GM18858 (cell line): Measurements from ENCODE around the gene YAP1.

Experiments used
- ATAC-seq: cut with Tn5 transposase; IDR thresholded peaks from one replicate; pipeline ENCODE4 v1.9.1; 2021; ENCODE audit not compliant: unreplicated experiment

Gene YAP1

GRCh38 chr11:102116453-102117205 is 6.4 kb downstream of the YAP1 start:
- no peak for ATAC-seq

GRCh38 chr11:102117472-102118113 is 7.3 kb downstream of the YAP1 start:
- no peak for ATAC-seq

GRCh38 chr11:102118937-102119336 is 8.7 kb downstream of the YAP1 start:
- no peak for ATAC-seq

- ATAC-seq: no peak
These were observed 9.8 kb downstream of the YAP1 start for GRCh38 chr11:102119997-102120396.

- ATAC-seq: no peak
These were observed 10.3 kb downstream of the YAP1 start for GRCh38 chr11:102120437-102120973.

GRCh38 chr11:102121329-102121728 is 11.1 kb downstream of the YAP1 start:
- no peak for ATAC-seq

- no peak for ATAC-seq
These were observed 24.4 kb downstream of the YAP1 start for GRCh38 chr11:102134597-102134996.

- ATAC-seq: no peak
These were observed 25.0 kb downstream of the YAP1 start for GRCh38 chr11:102135256-102135655.

GRCh38 chr11:102138223-102138622 is 28.0 kb downstream of the YAP1 start:
- no peak for ATAC-seq

GRCh38 chr11:102138670-102139069 is 28.4 kb downstream of the YAP1 start:
- ATAC-seq: no peak

- no peak for ATAC-seq
These were observed 28.8 kb downstream of the YAP1 start for GRCh38 chr11:102139081-102139498.

- ATAC-seq: no peak
These were observed 32.1 kb downstream of the YAP1 start for GRCh38 chr11:102142333-102142732.

GRCh38 chr11:102143867-102144266 is 33.6 kb downstream of the YAP1 start:
- no peak for ATAC-seq

GRCh38 chr11:102144357-102145355 is 34.4 kb downstream of the YAP1 start:
- no peak for ATAC-seq

GRCh38 chr11:102147015-102147414 is 36.8 kb downstream of the YAP1 start:
- no peak for ATAC-seq

GRCh38 chr11:102147632-102148031 is 37.4 kb downstream of the YAP1 start:
- no peak for ATAC-seq

- no peak for ATAC-seq
These were observed 37.8 kb downstream of the YAP1 start for GRCh38 chr11:102148059-102148458.

- ATAC-seq: no peak
These were observed 41.7 kb downstream of the YAP1 start for GRCh38 chr11:102151784-102152525.

- ATAC-seq: no peak
These were observed 42.8 kb downstream of the YAP1 start for GRCh38 chr11:102153082-102153481.

GRCh38 chr11:102154806-102155205 is 44.6 kb downstream of the YAP1 start:
- no peak for ATAC-seq
